Naive thymus-derived CD4-positive, alpha-beta T cell (primary cell): Measurements from ENCODE around the gene RPL4. TPM values are rescaled to one million over a fixed set of nuclear protein-coding genes. Genes with fewer than 3 reads are reported as not detected.
A peak's percentile ranks its signal among the peaks of the same experiment; 100 is the strongest.

Experiments
- ATAC-seq: fragments of 150-1000 bp; cut with Tn5 transposase; 2 replicates; pipeline ENCODE4 v1.10.0; 2021; ENCODE audit warnings: mild to moderate bottlenecking, moderate library complexity
- CTCF ChIA-PET: fragments of 350-600 bp; sonication (Branson Sonifier 250); formaldehyde crosslinking; loops from one replicate; lab custom pipeline; 2021; ENCODE audit warnings: antibody characterized with exemption; lab: Charles Lee
- POLR2A ChIA-PET: fragments of 350-600 bp; sonication (Branson Sonifier 250); formaldehyde crosslinking; loops from one replicate; lab custom pipeline; 2021; ENCODE audit warnings: antibody characterized with exemption, inconsistent platforms; lab: Charles Lee
- DNase-seq, 9 donors: peaks; one replicate each; pipeline versions ENCODE4 v3.0.0 to v3.0.0-alpha.2; 2020 to 2022; ENCODE audit warnings: mixed read lengths in 1 of 9
- H3K27ac ChIP-seq: one replicate; pipeline ENCODE4 v1.7.0; 2013; ENCODE audit warnings: mild to moderate bottlenecking, low read depth, low read length, moderate library complexity
- H3K27me3 ChIP-seq, 2 donors: one replicate each; pipeline ENCODE4 v1.7.0; 2013; ENCODE audit warnings: low read length in 2 of 2, mild to moderate bottlenecking in 2 of 2, moderate library complexity in 2 of 2; ENCODE audit not compliant: control insufficient read depth in 2 of 2, insufficient read depth in 2 of 2
- H3K36me3 ChIP-seq, 3 experiments: 1 replicate in 2 of 3; 2 replicates in 1 of 3; pipeline ENCODE4 v1.7.0; 2013; ENCODE audit warnings: low read length in 3 of 3, mild to moderate bottlenecking in 3 of 3, moderate library complexity in 1 of 3; ENCODE audit not compliant: insufficient read depth in 3 of 3, control insufficient read depth in 2 of 3
- H3K4me1 ChIP-seq, 2 donors: one replicate each; pipeline ENCODE4 v1.7.0; 2013; ENCODE audit warnings: low read length in 2 of 2, mild to moderate bottlenecking in 2 of 2, moderate library complexity in 1 of 2; ENCODE audit not compliant: control insufficient read depth in 2 of 2, insufficient read depth in 2 of 2
- H3K4me3 ChIP-seq: 2 replicates; pipeline ENCODE4 v1.7.0; 2013; ENCODE audit warnings: mild to moderate bottlenecking, low read length
- H3K9me3 ChIP-seq, 3 experiments: 1 replicate in 2 of 3; 2 replicates in 1 of 3; pipeline ENCODE4 v1.7.0; 2013; ENCODE audit warnings: low read length in 3 of 3; ENCODE audit not compliant: control insufficient read depth in 2 of 3
- H3K27ac Mint-ChIP-seq, 9 donors: one replicate each; pipeline ENCODE4 v1.8.0; 2020 to 2022; ENCODE audit warnings: mixed read lengths in 9 of 9, mild to moderate bottlenecking in 8 of 9, moderate library complexity in 5 of 9, inconsistent platforms in 2 of 9
- H3K27me3 Mint-ChIP-seq, 5 donors: one replicate each; pipeline ENCODE4 v1.8.0; 2021 to 2022; ENCODE audit warnings: mixed read lengths in 5 of 5, mild to moderate bottlenecking in 1 of 5
- H3K36me3 Mint-ChIP-seq, 5 donors: one replicate each; pipeline ENCODE4 v1.8.0; 2020 to 2022; ENCODE audit warnings: mixed read lengths in 5 of 5, mild to moderate bottlenecking in 3 of 5, inconsistent platforms in 1 of 5
- H3K4me1 Mint-ChIP-seq, 7 donors: one replicate each; pipeline ENCODE4 v1.8.0; 2020 to 2022; ENCODE audit warnings: mixed read lengths in 7 of 7, mild to moderate bottlenecking in 3 of 7, inconsistent platforms in 1 of 7
- H3K4me3 Mint-ChIP-seq, 10 donors: one replicate each; pipeline ENCODE4 v1.8.0; 2020 to 2022; ENCODE audit warnings: mild to moderate bottlenecking in 10 of 10, mixed read lengths in 10 of 10, moderate library complexity in 6 of 10, inconsistent platforms in 2 of 10
- H3K9me3 Mint-ChIP-seq, 11 donors: one replicate each; pipeline ENCODE4 v1.8.0; 2020 to 2022; ENCODE audit warnings: mixed read lengths in 11 of 11, mild to moderate bottlenecking in 4 of 11, inconsistent platforms in 1 of 11, moderate library complexity in 1 of 11
- intact Hi-C, 2 donors: fragments of 100-400 bp; cut with micrococcal nuclease; formaldehyde crosslinking; loops; one replicate each; pipeline ENCODE4 v1.15.1; 2023
- polyA plus RNA-seq, 2 donors: library from polyadenylated mRNA; unstranded; fragments of 300-500 nt; fragmentation: Illumina TruSeq; gene quantifications; one replicate each; pipeline ENCODE4 v1.2.3, GENCODE V29; 2021
- total RNA-seq, 6 experiments: library from RNA in 5 of 6; stranded (reverse) in 5 of 6; gene quantifications; 1 replicate in 5 of 6; 2 replicates in 1 of 6; pipeline ENCODE4 v1.2.3 and lab custom pipeline; 2021 to 2026

The RPL4 gene
- total and polyA plus RNA-seq, 7 experiments from 2014 or later, result 898 to 4,292 (median 2,892) TPM

GRCh38 chr15:66484539-66485112 lies 20.0 kb downstream of the RPL4 start:
- peaks cover 8 to 46% (median 27%) of the 10 kb centered on the region in 5 donors for H3K36me3 Mint-ChIP-seq
- no peak for ATAC-seq

GRCh38 chr15:66483131-66483566 lies 21.5 kb downstream of the RPL4 start:
- DNase-seq (no peak), ATAC-seq (no peak)
- Histone ChIP-seq H3K4me3 (no peak overlapping the region), H3K4me1 (no peaks in the 10 kb centered on the region), H3K9me3 (no peaks in the 10 kb centered on the region), H3K36me3 (peaks cover 0 to 71% (median 11%) of the 10 kb centered on the region in 3 experiments), H3K27ac (no peak overlapping the region), H3K27me3 (no peaks in the 10 kb centered on the region)
- peak overlapping the region in 5 of 9 donors; percentile 24 to 64 (median 55) for H3K27ac Mint-ChIP-seq
- intact Hi-C loops, result no loop called here
- H3K36me3 Mint-ChIP-seq, result peaks cover 8 to 43% (median 27%) of the 10 kb centered on the region in 5 donors
- H3K4me3 Mint-ChIP-seq, result no peak overlapping the region
- no peaks in the 10 kb centered on the region for H3K9me3 Mint-ChIP-seq
- CTCF ChIA-PET, result no interaction called here
- H3K4me1 Mint-ChIP-seq, result peaks cover 0 to 18% (median 7%) of the 10 kb centered on the region in 7 donors
- H3K27me3 Mint-ChIP-seq, result no peaks in the 10 kb centered on the region
- POLR2A ChIA-PET, result interaction anchor here (0.7 kb wide), 1 partner anchor 25 kb away, joined by 3 read pairs; no protein-coding TSS in a partner anchor

More at GRCh38 chr15:66484539-66485112, 20.0 kb downstream of the RPL4 start:
- Mint-ChIP-seq H3K9me3 (no peaks in the 10 kb centered on the region), H3K27me3 (no peaks in the 10 kb centered on the region), H3K4me1 (peaks cover 0 to 20% (median 8%) of the 10 kb centered on the region in 7 donors), H3K27ac (peak overlapping the region in 7 of 9 donors; percentile 8 to 90 (median 54)), H3K4me3 (no peak overlapping the region)
- Histone ChIP-seq H3K4me1 (no peaks in the 10 kb centered on the region), H3K4me3 (no peak overlapping the region), H3K9me3 (no peaks in the 10 kb centered on the region), H3K36me3 (peaks cover 0 to 85% (median 11%) of the 10 kb centered on the region in 3 experiments), H3K27me3 (no peaks in the 10 kb centered on the region), H3K27ac (no peak overlapping the region)
- CTCF ChIA-PET, result interaction anchor here (0.7 to 1.8 kb wide), 2 partner anchors 14 to 71 kb away, joined by 3 to 6 read pairs; no protein-coding TSS in a partner anchor
- intact Hi-C loops, result no loop called here
- POLR2A ChIA-PET, result no interaction called here
- no peak for DNase-seq

- ChIA-PET POLR2A (interaction anchor here (0.9 kb wide), 1 partner anchor 15 kb away, joined by 3 read pairs; the partner anchor contains the start of gene SNAPC5), CTCF (no interaction called here)
- Mint-ChIP-seq H3K9me3 (no peaks in the 10 kb centered on the region), H3K27ac (peak overlapping the region in 6 of 9 donors; percentile 12 to 79 (median 47)), H3K27me3 (no peaks in the 10 kb centered on the region), H3K4me1 (peaks cover 0 to 15% (median 7%) of the 10 kb centered on the region in 7 donors), H3K36me3 (peaks cover 8 to 39% (median 27%) of the 10 kb centered on the region in 5 donors), H3K4me3 (no peak overlapping the region)
- DNase-seq (no peak), ATAC-seq (no peak)
- H3K36me3 ChIP-seq, result peaks cover 0 to 65% (median 10%) of the 10 kb centered on the region in 3 experiments
- H3K27me3 ChIP-seq, result no peaks in the 10 kb centered on the region
- H3K4me1 ChIP-seq, result no peaks in the 10 kb centered on the region
- intact Hi-C loops, result no loop called here
- H3K4me3 ChIP-seq, result no peak overlapping the region
- H3K9me3 ChIP-seq, result no peaks in the 10 kb centered on the region
- H3K27ac ChIP-seq, result no peak overlapping the region
Measured at GRCh38 chr15:66482539-66482938, 22.1 kb downstream of the RPL4 start.

- H3K27me3 Mint-ChIP-seq, result no peaks in the 10 kb centered on the region
- H3K4me3 Mint-ChIP-seq, result no peak overlapping the region
- ATAC-seq (no peak), DNase-seq (no peak)
- ChIA-PET POLR2A (no interaction called here), CTCF (no interaction called here)
- H3K9me3 ChIP-seq, result no peaks in the 10 kb centered on the region
- peaks cover 0 to 52% (median 0%) of the 10 kb centered on the region in 3 experiments for H3K36me3 ChIP-seq
- no peaks in the 10 kb centered on the region for H3K4me1 ChIP-seq
- H3K27ac Mint-ChIP-seq, result peak overlapping the region in 7 of 9 donors; percentile 4 to 74 (median 34)
- H3K27ac ChIP-seq, result no peak overlapping the region
- intact Hi-C loops, result no loop called here
- H3K4me3 ChIP-seq, result no peak overlapping the region
- H3K27me3 ChIP-seq, result no peaks in the 10 kb centered on the region
- peaks cover 8 to 39% (median 29%) of the 10 kb centered on the region in 5 donors for H3K36me3 Mint-ChIP-seq
- no peaks in the 10 kb centered on the region for H3K9me3 Mint-ChIP-seq
- H3K4me1 Mint-ChIP-seq, result peaks cover 3 to 19% (median 10%) of the 10 kb centered on the region in 7 donors
Measured at GRCh38 chr15:66481107-66481856, 23.4 kb downstream of the RPL4 start.

GRCh38 chr15:66480267-66480666 lies 24.4 kb downstream of the RPL4 start:
- H3K4me3 Mint-ChIP-seq, result no peak overlapping the region
- no peaks in the 10 kb centered on the region for H3K27me3 Mint-ChIP-seq
- CTCF ChIA-PET, result no interaction called here
- H3K27ac Mint-ChIP-seq, result peak overlapping the region in 6 of 9 donors; percentile 4 to 38 (median 14)
- peaks cover 7 to 26% (median 15%) of the 10 kb centered on the region in 7 donors for H3K4me1 Mint-ChIP-seq
- no peak overlapping the region for H3K4me3 ChIP-seq
- H3K9me3 Mint-ChIP-seq, result no peaks in the 10 kb centered on the region
- no peak for DNase-seq
- no peaks in the 10 kb centered on the region for H3K9me3 ChIP-seq
- no peaks in the 10 kb centered on the region for H3K27me3 ChIP-seq
- peaks cover 0 to 44% (median 0%) of the 10 kb centered on the region in 3 experiments for H3K36me3 ChIP-seq
- intact Hi-C loops, result no loop called here
- no peak overlapping the region for H3K27ac ChIP-seq
- no peak for ATAC-seq
- H3K4me1 ChIP-seq, result no peaks in the 10 kb centered on the region
- H3K36me3 Mint-ChIP-seq, result peaks cover 8 to 39% (median 31%) of the 10 kb centered on the region in 5 donors
- POLR2A ChIA-PET, result interaction anchor here (1.1 kb wide), 1 partner anchor 12 kb away, joined by 4 read pairs; no protein-coding TSS in a partner anchor

- Mint-ChIP-seq H3K27me3 (no peaks in the 10 kb centered on the region), H3K36me3 (peaks cover 0 to 21% (median 20%) of the 10 kb centered on the region in 5 donors), H3K9me3 (no peaks in the 10 kb centered on the region), H3K4me3 (no peak overlapping the region), H3K4me1 (peaks cover 13 to 42% (median 31%) of the 10 kb centered on the region in 7 donors), H3K27ac (peak overlapping the region in 8 of 9 donors; percentile 25 to 91 (median 83))
- Histone ChIP-seq H3K27ac (no peak overlapping the region), H3K36me3 (peaks cover 0 to 15% (median 0%) of the 10 kb centered on the region in 3 experiments), H3K27me3 (no peaks in the 10 kb centered on the region), H3K4me3 (no peak overlapping the region), H3K9me3 (no peaks in the 10 kb centered on the region), H3K4me1 (peaks cover 7 to 9% of the 10 kb centered on the region in 2 donors)
- ATAC-seq (no peak), DNase-seq (no peak)
- ChIA-PET CTCF (no interaction called here), POLR2A (no interaction called here)
- intact Hi-C loops, result no loop called here
Measured at GRCh38 chr15:66477011-66477410, 27.6 kb downstream of the RPL4 start.
